RWPE1 (cell line): ENCODE results near the gene PIP4K2A.
"Not testable (repeated sequence)": the region's sequence is repeated elsewhere in the genome, so short reads cannot be mapped to it uniquely, and the experiment has no call there.

ENCODE experiments used
- CTCF ChIA-PET: fragments of 350-600 bp; sonication (Branson Sonifier 250); formaldehyde crosslinking; extraction: SDS; loops from one replicate; lab custom pipeline; 2021; lab: Yijun Ruan, JAX
- POLR2A ChIA-PET: fragments of 400-600 bp; formaldehyde crosslinking; extraction: SDS; loops from one replicate; lab custom pipeline; 2020; ENCODE audit warnings: antibody characterized with exemption; ENCODE audit not compliant: low non-redundant PET; lab: Yijun Ruan, JAX
- DNase-seq: peaks from one replicate; pipeline ENCODE4 v3.0.0; 2012; ENCODE audit warnings: low spot score
- H3K27ac ChIP-seq: fragments of 450-650 bp; 2 replicates; pipeline ENCODE4 v1.5.1; 2017
- TF ChIP-seq, protein P1 (sequence below): fragments of 450-650 bp; conservative IDR thresholded peaks from 2 replicates; pipeline ENCODE4 v1.5.1; 2017; ENCODE audit warnings: low read depth, mild to moderate bottlenecking

PIP4K2A gene

DNA sequence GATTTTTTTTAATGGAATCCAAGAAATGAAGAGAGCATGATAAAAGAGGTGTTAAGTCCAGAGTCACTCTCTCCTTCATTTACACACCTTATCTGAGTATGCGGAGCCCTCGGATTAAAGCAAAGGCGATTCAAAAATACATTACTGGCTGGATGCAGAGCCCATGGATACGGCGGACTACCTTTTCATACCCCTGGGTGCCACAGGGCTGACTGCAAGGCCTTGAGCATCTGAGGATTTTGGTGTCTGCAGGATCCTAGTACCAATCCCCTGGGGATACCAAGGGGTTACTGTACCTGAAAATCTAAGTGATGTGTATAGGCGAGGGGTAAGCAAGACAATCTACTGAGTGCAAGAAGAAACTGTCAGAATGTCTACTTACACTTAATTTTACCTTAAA is 20.5 kb downstream of the PIP4K2A start:
- TF ChIP-seq, protein P1, sequence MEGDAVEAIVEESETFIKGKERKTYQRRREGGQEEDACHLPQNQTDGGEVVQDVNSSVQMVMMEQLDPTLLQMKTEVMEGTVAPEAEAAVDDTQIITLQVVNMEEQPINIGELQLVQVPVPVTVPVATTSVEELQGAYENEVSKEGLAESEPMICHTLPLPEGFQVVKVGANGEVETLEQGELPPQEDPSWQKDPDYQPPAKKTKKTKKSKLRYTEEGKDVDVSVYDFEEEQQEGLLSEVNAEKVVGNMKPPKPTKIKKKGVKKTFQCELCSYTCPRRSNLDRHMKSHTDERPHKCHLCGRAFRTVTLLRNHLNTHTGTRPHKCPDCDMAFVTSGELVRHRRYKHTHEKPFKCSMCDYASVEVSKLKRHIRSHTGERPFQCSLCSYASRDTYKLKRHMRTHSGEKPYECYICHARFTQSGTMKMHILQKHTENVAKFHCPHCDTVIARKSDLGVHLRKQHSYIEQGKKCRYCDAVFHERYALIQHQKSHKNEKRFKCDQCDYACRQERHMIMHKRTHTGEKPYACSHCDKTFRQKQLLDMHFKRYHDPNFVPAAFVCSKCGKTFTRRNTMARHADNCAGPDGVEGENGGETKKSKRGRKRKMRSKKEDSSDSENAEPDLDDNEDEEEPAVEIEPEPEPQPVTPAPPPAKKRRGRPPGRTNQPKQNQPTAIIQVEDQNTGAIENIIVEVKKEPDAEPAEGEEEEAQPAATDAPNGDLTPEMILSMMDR, result no peak
- POLR2A ChIA-PET, result no interaction called here
- CTCF ChIA-PET, result interaction anchor here (0.6 kb wide), 1 partner anchor 127 kb away, joined by 3 read pairs; no protein-coding TSS in a partner anchor
- no peak overlapping the region for H3K27ac ChIP-seq
- DNase-seq, result no peak

DNA sequence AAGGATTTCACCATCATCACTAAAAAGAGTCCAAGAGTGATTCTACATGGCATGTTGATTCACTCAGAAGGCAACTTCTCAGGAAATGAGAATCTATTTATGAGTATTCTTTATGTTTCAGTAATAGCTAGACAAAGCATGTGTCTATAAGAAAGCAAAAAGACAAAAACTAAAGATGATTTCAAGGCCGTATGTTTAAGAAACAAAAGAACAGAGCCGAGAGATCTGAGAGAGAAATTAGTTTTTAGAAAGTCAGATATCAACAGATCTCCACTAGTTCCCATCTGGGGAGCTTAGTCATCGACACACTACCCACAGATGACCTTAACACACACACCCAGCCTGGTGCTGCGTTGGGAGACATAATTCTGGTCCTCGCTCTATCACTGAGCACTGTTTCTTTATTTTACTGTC is 21.0 kb downstream of the PIP4K2A start:
- CTCF ChIA-PET, result interaction anchor here (0.6 kb wide), 1 partner anchor 126 kb away, joined by 3 read pairs; no protein-coding TSS in a partner anchor
- no peak for DNase-seq
- POLR2A ChIA-PET, result no interaction called here
- no peak overlapping the region for H3K27ac ChIP-seq
- TF ChIP-seq, protein P1, result no peak

DNA sequence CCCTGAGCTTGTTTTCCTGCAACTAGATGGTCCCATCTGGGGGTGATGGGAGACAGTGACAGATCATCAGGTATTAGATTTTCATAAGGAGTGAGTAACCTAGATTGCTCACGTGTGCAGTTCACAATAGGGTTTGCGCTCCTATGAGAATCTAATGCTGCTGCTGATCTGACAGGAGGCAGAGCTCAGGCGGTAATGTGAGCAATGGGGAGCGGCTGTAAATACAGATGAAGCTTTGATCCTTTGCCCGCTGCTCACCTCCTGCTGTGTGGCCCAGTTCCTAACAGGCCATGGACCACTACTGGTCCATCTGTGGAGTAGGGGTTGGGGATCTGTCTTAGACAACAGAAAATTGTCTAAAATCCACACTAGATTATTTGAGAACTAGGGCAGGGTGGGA is 22.3 kb downstream of the PIP4K2A start:
- CTCF ChIA-PET, POLR2A ChIA-PET, DNase-seq, H3K27ac ChIP-seq: not testable (repeated sequence)

DNA sequence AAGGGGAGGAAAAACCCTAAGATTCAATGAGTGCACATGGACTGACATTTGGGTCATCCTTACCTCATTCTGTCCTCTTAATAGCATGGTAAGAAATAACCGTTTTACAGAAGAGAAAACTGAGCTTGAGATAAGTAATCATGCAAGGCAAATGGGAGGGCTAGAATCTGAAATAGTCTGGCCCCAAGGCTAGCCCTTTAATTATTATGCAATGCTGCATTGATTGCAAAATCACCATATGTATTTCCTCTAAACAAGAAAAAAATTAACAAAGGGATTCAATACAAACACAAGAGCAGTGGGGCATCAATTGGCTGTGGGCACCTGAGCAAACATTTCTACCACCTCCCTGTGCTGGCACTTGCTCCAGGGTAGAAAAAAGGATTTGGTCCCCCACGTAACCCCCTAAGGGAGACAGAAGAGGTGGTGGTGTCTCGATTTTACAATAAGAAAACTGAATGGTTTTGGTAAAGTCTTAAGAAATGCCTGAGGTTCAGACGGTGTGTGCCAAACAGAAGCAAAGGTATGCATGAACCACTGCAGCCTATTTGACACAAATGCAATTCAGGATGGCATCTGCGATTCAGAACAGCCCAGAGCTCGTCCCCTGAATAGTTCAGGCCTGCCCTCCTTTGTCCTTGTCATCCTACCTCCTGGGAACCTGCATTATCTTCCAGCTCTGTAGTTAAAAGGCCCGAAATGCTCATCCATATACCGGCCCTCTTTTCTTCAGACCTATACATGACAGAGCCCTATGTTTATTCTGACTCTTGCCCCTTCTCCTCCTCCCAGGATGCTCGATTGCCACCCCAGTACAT is 23.6 kb downstream of the PIP4K2A start:
- ChIA-PET CTCF (interaction anchor here (0.7 kb wide), 1 partner anchor 117 kb away, joined by 3 read pairs; no protein-coding TSS in a partner anchor), POLR2A (no interaction called here)
- DNase-seq, result no peak
- TF ChIP-seq, protein P1, result no peak
- no peak overlapping the region; the same call in 1 of the 2 replicates for H3K27ac ChIP-seq

DNA sequence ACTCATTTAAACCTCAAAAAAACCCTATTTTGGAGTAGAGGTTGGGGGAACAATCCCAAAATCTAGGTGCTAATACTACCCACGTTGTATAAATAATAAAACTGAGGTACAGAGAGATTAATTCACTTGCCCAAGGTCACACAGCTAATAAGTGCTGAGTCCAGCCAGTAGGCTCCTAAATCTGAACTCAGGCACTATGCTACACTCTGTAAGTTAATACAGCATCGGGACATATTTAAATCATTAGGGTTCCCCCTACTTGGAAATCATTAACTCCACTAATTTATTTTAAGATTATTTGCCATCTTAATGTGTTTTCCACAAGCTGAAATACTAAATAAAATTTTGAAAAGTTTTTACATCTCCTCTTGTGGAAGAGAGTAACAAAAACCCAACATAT is 24.2 kb downstream of the PIP4K2A start:
- TF ChIP-seq, protein P1, result no peak
- ChIA-PET POLR2A (no interaction called here), CTCF (interaction anchor here (0.7 kb wide), 1 partner anchor 117 kb away, joined by 3 read pairs; no protein-coding TSS in a partner anchor)
- no peak for DNase-seq
- H3K27ac ChIP-seq, result no peak overlapping the region

DNA sequence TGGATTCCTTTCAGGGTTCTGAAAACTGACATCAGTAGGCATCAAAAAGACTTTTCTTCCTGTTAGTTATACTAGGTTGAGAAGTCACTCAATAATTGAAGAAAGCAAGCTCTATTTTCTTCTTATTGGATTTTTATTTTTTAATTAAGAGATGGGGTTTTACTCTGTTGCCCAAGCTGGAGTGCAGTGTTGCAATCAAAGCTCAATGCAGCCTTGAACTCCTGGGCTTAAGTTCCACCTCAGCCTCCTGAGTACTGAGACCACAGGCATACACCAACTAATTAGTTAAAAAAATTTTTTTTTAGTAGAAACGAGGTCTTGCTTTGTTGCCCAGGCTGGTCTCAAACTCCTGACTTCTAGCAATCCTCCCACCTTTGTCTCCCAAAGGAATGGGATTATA is 28.0 kb downstream of the PIP4K2A start:
- CTCF ChIA-PET, result no interaction called here
- no peak overlapping the region for H3K27ac ChIP-seq
- DNase-seq, result no peak
- POLR2A ChIA-PET, result no interaction called here
- TF ChIP-seq, protein P1, result no peak

DNA sequence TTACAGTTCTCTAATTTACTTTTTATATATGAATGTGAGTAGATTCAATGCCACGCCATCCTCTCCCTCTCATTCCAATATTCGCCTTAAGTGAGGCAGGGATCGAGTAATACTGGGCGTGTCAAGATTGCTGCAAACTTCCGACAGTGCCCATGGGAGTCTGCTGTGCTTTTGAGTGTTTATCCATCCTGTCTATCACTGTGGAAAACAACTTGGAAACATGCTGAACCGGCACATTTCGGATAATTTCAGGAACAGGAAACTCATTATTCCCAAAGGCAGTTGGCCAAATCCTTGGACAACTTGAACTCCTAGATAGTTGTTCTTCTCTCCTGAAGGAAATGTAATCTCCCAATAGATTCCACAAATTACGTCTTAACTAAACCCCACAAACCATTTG is 28.5 kb downstream of the PIP4K2A start:
- H3K27ac ChIP-seq, result no peak overlapping the region
- CTCF ChIA-PET, result no interaction called here
- POLR2A ChIA-PET, result no interaction called here
- TF ChIP-seq, protein P1, result no peak
- DNase-seq, result no peak
